ENCODE results near the gene SPO11.

Gene SPO11

GRCh38 chr20:57329608-57330221 lies at the start of gene SPO11:
Gene SPO11 (plus strand): TSS chr20:57329803. CDS start chr20:57329868, 65 bp downstream.
- H3K36me3 ChIP-seq (ENCODE audit: insufficient read depth, low read length): no peaks in the 10 kb centered on the region
- H3K27me3 ChIP-seq (ENCODE audit: insufficient read depth, low read length): no peaks in the 10 kb centered on the region
- H3K9me3 ChIP-seq (ENCODE audit: low read length): no peaks in the 10 kb centered on the region
- H2AFZ ChIP-seq (ENCODE audit: low read depth, low read length): no peak within 1 kb of the TSS
- peaks cover 10% of the 10 kb centered on the region for H3K4me1 ChIP-seq (ENCODE audit: insufficient read depth, low read length)
- no peak within 1 kb of the TSS for H3K4me3 ChIP-seq (ENCODE audit: low read length)

- Histone ChIP-seq H3K27me3 (ENCODE audit: insufficient read depth, low read length) (no peaks in the 10 kb centered on the region), H3K4me3 (ENCODE audit: low read length) (no peak overlapping the region), H3K9me3 (ENCODE audit: low read length) (no peaks in the 10 kb centered on the region), H3K36me3 (ENCODE audit: insufficient read depth, low read length) (no peaks in the 10 kb centered on the region), H3K4me1 (ENCODE audit: insufficient read depth, low read length) (peaks cover 46% of the 10 kb centered on the region), H2AFZ (ENCODE audit: low read depth, low read length) (no peak overlapping the region)
Measured at GRCh38 chr20:57280221-57280620, 49.4 kb upstream of the SPO11 start.

- H3K4me1 ChIP-seq (ENCODE audit: insufficient read depth, low read length): peaks cover 58% of the 10 kb centered on the region
- H3K27me3 ChIP-seq (ENCODE audit: insufficient read depth, low read length): no peaks in the 10 kb centered on the region
- no peak overlapping the region for H2AFZ ChIP-seq (ENCODE audit: low read depth, low read length)
- H3K4me3 ChIP-seq (ENCODE audit: low read length): no peak overlapping the region
- H3K9me3 ChIP-seq (ENCODE audit: low read length): no peaks in the 10 kb centered on the region
- H3K36me3 ChIP-seq (ENCODE audit: insufficient read depth, low read length): no peaks in the 10 kb centered on the region
Measured at GRCh38 chr20:57281900-57282299, 47.7 kb upstream of the SPO11 start.

GRCh38 chr20:57282670-57283361 lies 46.8 kb upstream of the SPO11 start:
- H3K9me3 ChIP-seq (ENCODE audit: low read length): no peaks in the 10 kb centered on the region
- H3K4me1 ChIP-seq (ENCODE audit: insufficient read depth, low read length): peaks cover 67% of the 10 kb centered on the region
- H2AFZ ChIP-seq (ENCODE audit: low read depth, low read length): peak overlapping the region; percentile 13
- H3K36me3 ChIP-seq (ENCODE audit: insufficient read depth, low read length): no peaks in the 10 kb centered on the region
- H3K4me3 ChIP-seq (ENCODE audit: low read length): peak overlapping the region; percentile 26
- H3K27me3 ChIP-seq (ENCODE audit: insufficient read depth, low read length): no peaks in the 10 kb centered on the region

GRCh38 chr20:57283860-57284259 lies 45.7 kb upstream of the SPO11 start:
- H2AFZ ChIP-seq (ENCODE audit: low read depth, low read length): no peak overlapping the region
- H3K9me3 ChIP-seq (ENCODE audit: low read length): no peaks in the 10 kb centered on the region
- H3K4me3 ChIP-seq (ENCODE audit: low read length): peak overlapping the region; percentile 26
- peaks cover 78% of the 10 kb centered on the region for H3K4me1 ChIP-seq (ENCODE audit: insufficient read depth, low read length)
- H3K36me3 ChIP-seq (ENCODE audit: insufficient read depth, low read length): no peaks in the 10 kb centered on the region
- no peaks in the 10 kb centered on the region for H3K27me3 ChIP-seq (ENCODE audit: insufficient read depth, low read length)

- Histone ChIP-seq H3K9me3 (ENCODE audit: low read length) (no peaks in the 10 kb centered on the region), H3K4me3 (ENCODE audit: low read length) (no peak overlapping the region), H3K27me3 (ENCODE audit: insufficient read depth, low read length) (no peaks in the 10 kb centered on the region), H2AFZ (ENCODE audit: low read depth, low read length) (peak overlapping the region; percentile 8), H3K36me3 (ENCODE audit: insufficient read depth, low read length) (no peaks in the 10 kb centered on the region), H3K4me1 (ENCODE audit: insufficient read depth, low read length) (peaks cover 78% of the 10 kb centered on the region)
Measured at GRCh38 chr20:57287007-57287880, 42.4 kb upstream of the SPO11 start.

GRCh38 chr20:57287901-57288300 lies 41.7 kb upstream of the SPO11 start:
- H3K27me3 ChIP-seq (ENCODE audit: insufficient read depth, low read length): no peaks in the 10 kb centered on the region
- peaks cover 80% of the 10 kb centered on the region for H3K4me1 ChIP-seq (ENCODE audit: insufficient read depth, low read length)
- H2AFZ ChIP-seq (ENCODE audit: low read depth, low read length): no peak overlapping the region
- H3K36me3 ChIP-seq (ENCODE audit: insufficient read depth, low read length): no peaks in the 10 kb centered on the region
- no peaks in the 10 kb centered on the region for H3K9me3 ChIP-seq (ENCODE audit: low read length)
- no peak overlapping the region for H3K4me3 ChIP-seq (ENCODE audit: low read length)

- Histone ChIP-seq H3K9me3 (ENCODE audit: low read length) (no peaks in the 10 kb centered on the region), H3K36me3 (ENCODE audit: insufficient read depth, low read length) (no peaks in the 10 kb centered on the region), H3K4me3 (ENCODE audit: low read length) (no peak overlapping the region), H3K27me3 (ENCODE audit: insufficient read depth, low read length) (no peaks in the 10 kb centered on the region), H3K4me1 (ENCODE audit: insufficient read depth, low read length) (peaks cover 82% of the 10 kb centered on the region), H2AFZ (ENCODE audit: low read depth, low read length) (no peak overlapping the region)
Measured at GRCh38 chr20:57288651-57289277, 40.8 kb upstream of the SPO11 start.

GRCh38 chr20:57289391-57290177 lies 40.0 kb upstream of the SPO11 start:
- Histone ChIP-seq H3K27me3 (ENCODE audit: insufficient read depth, low read length) (no peaks in the 10 kb centered on the region), H3K4me3 (ENCODE audit: low read length) (no peak overlapping the region), H3K4me1 (ENCODE audit: insufficient read depth, low read length) (peaks cover 82% of the 10 kb centered on the region), H3K9me3 (ENCODE audit: low read length) (no peaks in the 10 kb centered on the region), H2AFZ (ENCODE audit: low read depth, low read length) (no peak overlapping the region), H3K36me3 (ENCODE audit: insufficient read depth, low read length) (no peaks in the 10 kb centered on the region)

GRCh38 chr20:57290178-57290484 lies 39.5 kb upstream of the SPO11 start:
- no peaks in the 10 kb centered on the region for H3K27me3 ChIP-seq (ENCODE audit: insufficient read depth, low read length)
- H3K36me3 ChIP-seq (ENCODE audit: insufficient read depth, low read length): no peaks in the 10 kb centered on the region
- H3K4me3 ChIP-seq (ENCODE audit: low read length): no peak overlapping the region
- H2AFZ ChIP-seq (ENCODE audit: low read depth, low read length): no peak overlapping the region
- H3K4me1 ChIP-seq (ENCODE audit: insufficient read depth, low read length): peaks cover 82% of the 10 kb centered on the region
- H3K9me3 ChIP-seq (ENCODE audit: low read length): no peaks in the 10 kb centered on the region

- Histone ChIP-seq H3K4me3 (ENCODE audit: low read length) (no peak overlapping the region), H3K27me3 (ENCODE audit: insufficient read depth, low read length) (no peaks in the 10 kb centered on the region), H3K9me3 (ENCODE audit: low read length) (no peaks in the 10 kb centered on the region), H3K4me1 (ENCODE audit: insufficient read depth, low read length) (peaks cover 83% of the 10 kb centered on the region), H3K36me3 (ENCODE audit: insufficient read depth, low read length) (no peaks in the 10 kb centered on the region), H2AFZ (ENCODE audit: low read depth, low read length) (no peak overlapping the region)
Measured at GRCh38 chr20:57291003-57291402, 38.6 kb upstream of the SPO11 start.

- Histone ChIP-seq H2AFZ (ENCODE audit: low read depth, low read length) (no peak overlapping the region), H3K36me3 (ENCODE audit: insufficient read depth, low read length) (no peaks in the 10 kb centered on the region), H3K4me1 (ENCODE audit: insufficient read depth, low read length) (peaks cover 76% of the 10 kb centered on the region), H3K9me3 (ENCODE audit: low read length) (no peaks in the 10 kb centered on the region), H3K27me3 (ENCODE audit: insufficient read depth, low read length) (no peaks in the 10 kb centered on the region), H3K4me3 (ENCODE audit: low read length) (no peak overlapping the region)
Measured at GRCh38 chr20:57291694-57292093, 37.9 kb upstream of the SPO11 start.

Measured in neuron (in vitro differentiated cells).